Endothelial cell (in vitro differentiated cells): ENCODE data around the gene COL11A2. TPM values are rescaled to one million over a fixed set of nuclear protein-coding genes. Genes with fewer than 3 reads are reported as not detected.

Experiments used
- DNase-seq: peaks from one replicate; pipeline ENCODE4 v3.0.0; 2021; ENCODE audit warnings: low spot score
- H3K27ac Mint-ChIP-seq: one replicate; pipeline ENCODE4 v1.8.0; 2021; ENCODE audit warnings: mixed read lengths, inconsistent platforms; ENCODE audit not compliant: unreplicated experiment
- H3K27me3 Mint-ChIP-seq: one replicate; pipeline ENCODE4 v1.8.0; 2021; ENCODE audit warnings: mild to moderate bottlenecking, moderate library complexity, mixed read lengths, inconsistent platforms; ENCODE audit not compliant: unreplicated experiment
- H3K36me3 Mint-ChIP-seq: one replicate; pipeline ENCODE4 v1.8.0; 2021; ENCODE audit warnings: mild to moderate bottlenecking, low read depth, mixed read lengths, inconsistent platforms; ENCODE audit not compliant: unreplicated experiment
- H3K4me1 Mint-ChIP-seq: one replicate; pipeline ENCODE4 v1.8.0; 2021; ENCODE audit warnings: mild to moderate bottlenecking, mixed read lengths, inconsistent platforms; ENCODE audit not compliant: unreplicated experiment
- H3K4me3 Mint-ChIP-seq: one replicate; pipeline ENCODE4 v1.8.0; 2021; ENCODE audit warnings: mild to moderate bottlenecking, mixed read lengths, inconsistent platforms; ENCODE audit not compliant: unreplicated experiment
- H3K9me3 Mint-ChIP-seq: one replicate; pipeline ENCODE4 v1.8.0; 2021; ENCODE audit warnings: mixed read lengths, inconsistent platforms; ENCODE audit not compliant: unreplicated experiment
- total RNA-seq: library from RNA; stranded (reverse); fragmentation: NEBNext Ultra II Directional; extraction: Animal tissue kit (Norgen Biotek cat#: 25700); gene quantifications from one replicate; pipeline ENCODE4 v1.2.1, GENCODE V29; 2021; ENCODE audit not compliant: unreplicated experiment
- TF ChIP-seq, protein P1 (sequence below): fragments of 200-600 bp; sonication (generic); IDR thresholded peaks from one replicate; pipeline ENCODE4 v1.5.0; 2021; ENCODE audit warnings: antibody characterized with exemption; ENCODE audit not compliant: unreplicated experiment

The COL11A2 gene
- total RNA-seq, 1 donor from 2014 or later, result 127 TPM

GRCh38 chr6:33167374-33168283 is 24.6 kb downstream of the COL11A2 start:
- no peak overlapping the region for H3K27ac Mint-ChIP-seq
- no peak for DNase-seq
- no peaks in the 10 kb centered on the region for H3K9me3 Mint-ChIP-seq
- TF ChIP-seq, protein P1, sequence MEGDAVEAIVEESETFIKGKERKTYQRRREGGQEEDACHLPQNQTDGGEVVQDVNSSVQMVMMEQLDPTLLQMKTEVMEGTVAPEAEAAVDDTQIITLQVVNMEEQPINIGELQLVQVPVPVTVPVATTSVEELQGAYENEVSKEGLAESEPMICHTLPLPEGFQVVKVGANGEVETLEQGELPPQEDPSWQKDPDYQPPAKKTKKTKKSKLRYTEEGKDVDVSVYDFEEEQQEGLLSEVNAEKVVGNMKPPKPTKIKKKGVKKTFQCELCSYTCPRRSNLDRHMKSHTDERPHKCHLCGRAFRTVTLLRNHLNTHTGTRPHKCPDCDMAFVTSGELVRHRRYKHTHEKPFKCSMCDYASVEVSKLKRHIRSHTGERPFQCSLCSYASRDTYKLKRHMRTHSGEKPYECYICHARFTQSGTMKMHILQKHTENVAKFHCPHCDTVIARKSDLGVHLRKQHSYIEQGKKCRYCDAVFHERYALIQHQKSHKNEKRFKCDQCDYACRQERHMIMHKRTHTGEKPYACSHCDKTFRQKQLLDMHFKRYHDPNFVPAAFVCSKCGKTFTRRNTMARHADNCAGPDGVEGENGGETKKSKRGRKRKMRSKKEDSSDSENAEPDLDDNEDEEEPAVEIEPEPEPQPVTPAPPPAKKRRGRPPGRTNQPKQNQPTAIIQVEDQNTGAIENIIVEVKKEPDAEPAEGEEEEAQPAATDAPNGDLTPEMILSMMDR, result no peak
- H3K36me3 Mint-ChIP-seq, result peaks cover 8% of the 10 kb centered on the region
- H3K4me3 Mint-ChIP-seq, result peak overlapping the region; percentile 47
- peaks cover 9% of the 10 kb centered on the region for H3K27me3 Mint-ChIP-seq
- peaks cover under 1% of the 10 kb centered on the region for H3K4me1 Mint-ChIP-seq

DNA sequence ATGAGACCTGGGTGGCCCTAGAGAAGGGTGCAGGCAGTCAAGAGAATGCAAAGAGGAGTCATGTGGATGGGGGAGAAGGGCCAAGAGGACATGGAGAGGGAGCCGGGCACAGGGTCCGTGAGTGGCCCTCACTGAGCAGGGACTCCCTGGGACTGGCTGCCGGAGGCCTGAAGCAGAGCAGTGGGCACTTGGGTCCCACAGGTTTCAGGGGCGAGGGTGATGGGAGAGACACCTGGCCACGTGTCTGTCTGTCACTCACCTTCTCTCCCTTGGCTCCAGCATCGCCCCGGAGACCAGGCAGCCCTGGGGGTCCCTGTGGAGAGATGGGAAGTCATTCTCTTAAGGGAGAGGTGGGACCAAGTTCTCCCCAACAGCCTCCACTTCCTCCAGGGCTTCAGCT is 25.5 kb downstream of the COL11A2 start:
- no peak overlapping the region for H3K27ac Mint-ChIP-seq
- H3K36me3 Mint-ChIP-seq, result peaks cover 8% of the 10 kb centered on the region
- H3K9me3 Mint-ChIP-seq, result no peaks in the 10 kb centered on the region
- H3K4me1 Mint-ChIP-seq, result peaks cover 8% of the 10 kb centered on the region
- DNase-seq, result no peak
- H3K27me3 Mint-ChIP-seq, result peaks cover 9% of the 10 kb centered on the region
- TF ChIP-seq, protein P1, result no peak
- H3K4me3 Mint-ChIP-seq, result no peak overlapping the region

DNA sequence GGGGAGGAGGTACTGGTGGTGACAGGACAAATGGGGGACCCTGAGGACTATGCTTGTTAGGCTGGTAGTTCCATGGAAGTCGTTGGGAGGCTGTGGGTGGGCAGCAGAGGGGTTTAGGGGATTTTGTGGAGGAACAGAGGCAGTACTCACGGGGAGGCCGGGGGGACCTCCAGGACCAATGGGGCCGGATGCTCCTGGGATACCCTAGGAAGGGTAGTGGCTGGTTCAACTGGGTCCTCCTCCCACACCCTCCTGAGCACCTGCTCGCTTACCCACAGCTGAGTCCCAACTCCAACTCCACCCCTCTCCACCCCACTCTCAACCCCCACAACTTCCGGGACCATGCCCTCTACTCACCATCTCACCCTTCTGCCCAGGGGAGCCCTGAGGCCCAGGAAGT is 25.9 kb downstream of the COL11A2 start:
- Mint-ChIP-seq H3K9me3 (no peaks in the 10 kb centered on the region), H3K4me3 (peak overlapping the region; percentile 31), H3K36me3 (peaks cover 8% of the 10 kb centered on the region), H3K4me1 (peaks cover 12% of the 10 kb centered on the region), H3K27me3 (peaks cover 6% of the 10 kb centered on the region), H3K27ac (no peak overlapping the region)
- TF ChIP-seq, protein P1, result no peak
- DNase-seq, result no peak

GRCh38 chr6:33165581-33166258 is 26.5 kb downstream of the COL11A2 start:
- no peak for DNase-seq
- Mint-ChIP-seq H3K9me3 (no peaks in the 10 kb centered on the region), H3K4me1 (peaks cover 16% of the 10 kb centered on the region), H3K36me3 (peaks cover 8% of the 10 kb centered on the region), H3K4me3 (peak overlapping the region; percentile 31), H3K27me3 (peaks cover 9% of the 10 kb centered on the region), H3K27ac (no peak overlapping the region)
- TF ChIP-seq, protein P1, result no peak
